Tibial artery (tissue), 4 donors: Measurements from ENCODE around the gene VENTX.

Source experiments
- DNase-seq, 2 donors: peaks; one replicate each; pipeline ENCODE4 v3.0.0-alpha.2; 2019
- H3K27ac ChIP-seq, 2 donors: fragments of 200-600 bp; sonication (generic) in 1 of 2; 1 replicate in 1 of 2; 2 replicates in 1 of 2; pipeline ENCODE4 v1.5.1; 2018 to 2019; ENCODE audit warnings: mild to moderate bottlenecking in 1 of 2
- H3K27me3 ChIP-seq, 2 donors: fragments of 200-600 bp; sonication (generic) in 1 of 2; one replicate each; pipeline versions ENCODE4 v1.5.1 to v1.6.0; 2016 to 2019
- H3K36me3 ChIP-seq, 3 donors: fragments of 200-600 bp; sonication (generic) in 2 of 3; one replicate each; pipeline ENCODE4 v1.5.1; 2016 to 2019; ENCODE audit warnings: mild to moderate bottlenecking in 2 of 3
- H3K4me1 ChIP-seq, 4 donors: fragments of 200-600 bp; sonication (generic) in 2 of 4; 1 replicate in 3 of 4; 2 replicates in 1 of 4; pipeline ENCODE4 v1.5.1; 2016 to 2019
- H3K4me3 ChIP-seq, 2 donors: fragments of 200-600 bp; sonication (generic) in 1 of 2; 1 replicate in 1 of 2; 2 replicates in 1 of 2; pipeline ENCODE4 v1.5.1; 2018 to 2019; ENCODE audit warnings: mild to moderate bottlenecking in 2 of 2
- H3K9me3 ChIP-seq, 3 donors: fragments of 200-600 bp; sonication (generic) in 1 of 3; one replicate each; pipeline ENCODE4 v1.5.1; 2016 to 2019
- CTCF ChIP-seq, 2 experiments: fragments of 200-600 bp in 1 of 2; fragments of 450-650 bp in 1 of 2; IDR thresholded peaks; one replicate each; pipeline ENCODE4 v1.5.1; 2017 to 2019; ENCODE audit warnings: antibody characterized with exemption in 2 of 2, mild to moderate bottlenecking in 1 of 2, moderate library complexity in 1 of 2
- intact Hi-C: fragments of 100-400 bp; cut with DNase I; formaldehyde crosslinking; loops from one replicate; pipeline ENCODE4 v1.15.0; 2023; ENCODE audit warnings: low total_unique reads

Gene VENTX

GRCh38 chr10:133199992-133200611, 37.6 kb upstream of the VENTX start:
- no peak overlapping the region for H3K27ac ChIP-seq
- H3K9me3 ChIP-seq, result peaks cover 0 to 8% (median 0%) of the 10 kb centered on the region in 3 donors
- no peak for DNase-seq
- H3K27me3 ChIP-seq, result peaks cover 0 to 41% of the 10 kb centered on the region in 2 donors
- H3K4me3 ChIP-seq, result no peak overlapping the region
- H3K4me1 ChIP-seq, result no peaks in the 10 kb centered on the region
- TF ChIP-seq CTCF (IDR thresholded peaks at IDR 0.05), result no peak
- H3K36me3 ChIP-seq, result no peaks in the 10 kb centered on the region
- intact Hi-C loops, result no loop called here

DNA sequence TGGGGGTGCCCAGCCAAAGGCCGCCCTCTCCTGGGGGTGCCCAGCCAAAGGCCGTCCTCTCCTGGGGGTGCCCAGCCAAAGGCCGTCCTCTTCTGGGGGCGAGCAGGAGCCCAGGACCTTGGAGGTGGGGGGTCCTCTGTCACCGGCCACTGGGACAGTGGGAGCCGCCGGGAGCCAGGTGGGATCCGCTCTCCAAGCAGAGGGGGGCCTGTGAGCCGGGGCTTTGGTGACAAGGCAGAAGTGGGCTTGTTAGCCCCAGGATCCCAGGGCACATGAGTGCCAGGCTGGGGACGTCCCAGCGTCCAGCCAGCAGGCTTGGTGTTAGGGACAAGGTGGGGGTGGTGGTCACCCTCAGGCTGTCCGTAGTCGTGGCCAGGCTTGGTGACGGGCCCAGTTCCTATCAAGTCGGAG, 37.0 kb upstream of the VENTX start:
- Histone ChIP-seq H3K27ac (no peak overlapping the region), H3K27me3 (peaks cover 0 to 46% of the 10 kb centered on the region in 2 donors), H3K4me3 (no peak overlapping the region), H3K4me1 (no peaks in the 10 kb centered on the region), H3K9me3 (peaks cover 0 to 2% (median 0%) of the 10 kb centered on the region in 3 donors), H3K36me3 (no peaks in the 10 kb centered on the region)
- no peak for DNase-seq
- intact Hi-C loops, result no loop called here
- TF ChIP-seq CTCF (IDR thresholded peaks at IDR 0.05), result no peak

- Histone ChIP-seq H3K36me3 (no peaks in the 10 kb centered on the region), H3K4me3 (no peak overlapping the region), H3K27ac (no peak overlapping the region), H3K27me3 (peaks cover 0 to 49% of the 10 kb centered on the region in 2 donors), H3K9me3 (no peaks in the 10 kb centered on the region), H3K4me1 (no peaks in the 10 kb centered on the region)
- intact Hi-C loops, result no loop called here
- no peak for TF ChIP-seq CTCF (IDR thresholded peaks at IDR 0.05)
- no peak for DNase-seq
Measured at GRCh38 chr10:133201151-133201947, 36.3 kb upstream of the VENTX start.

DNA sequence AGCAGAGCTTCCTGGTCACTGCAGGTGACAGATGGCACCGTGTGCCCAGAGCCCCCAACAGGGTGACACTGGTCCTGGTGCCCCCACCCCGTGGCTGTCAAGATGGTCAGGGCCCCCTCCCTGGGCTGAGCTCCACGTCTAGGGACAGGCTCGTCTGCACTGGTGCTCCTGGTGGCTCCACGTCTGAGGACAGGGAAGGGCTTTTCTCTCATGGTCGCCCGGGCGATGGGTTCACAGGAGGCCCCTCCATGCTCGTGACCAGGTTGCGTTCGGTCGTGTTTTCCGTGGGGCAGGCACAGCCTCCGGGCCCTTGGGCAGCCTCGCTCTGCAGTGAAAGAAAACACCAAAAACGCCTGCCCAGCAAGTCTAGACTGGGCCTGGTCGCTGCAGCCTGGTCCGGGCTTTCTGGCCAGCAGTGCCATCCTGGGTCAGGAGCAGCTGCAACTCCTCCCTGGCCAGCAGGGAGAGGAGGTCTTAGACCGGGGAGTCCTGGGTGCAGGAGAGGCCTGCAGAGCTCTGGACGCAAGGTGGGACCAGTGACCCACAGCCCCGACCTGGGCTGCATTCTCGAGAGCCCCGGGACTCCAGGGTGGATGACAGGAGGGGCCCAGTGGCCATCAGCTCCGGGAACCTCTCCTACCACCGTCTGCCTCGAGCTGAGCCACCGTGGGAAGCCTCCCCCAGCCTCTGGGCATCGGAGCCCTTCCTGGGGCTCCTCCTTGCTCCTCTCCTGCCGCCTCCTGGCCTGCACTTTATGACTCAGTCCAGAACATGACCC, 35.5 kb upstream of the VENTX start:
- Histone ChIP-seq H3K9me3 (no peaks in the 10 kb centered on the region), H3K27me3 (peaks cover 0 to 51% of the 10 kb centered on the region in 2 donors), H3K36me3 (no peaks in the 10 kb centered on the region), H3K27ac (no peak overlapping the region), H3K4me3 (no peak overlapping the region), H3K4me1 (no peaks in the 10 kb centered on the region)
- TF ChIP-seq CTCF (IDR thresholded peaks at IDR 0.05), result no peak
- intact Hi-C loops, result no loop called here
- no peak for DNase-seq

DNA sequence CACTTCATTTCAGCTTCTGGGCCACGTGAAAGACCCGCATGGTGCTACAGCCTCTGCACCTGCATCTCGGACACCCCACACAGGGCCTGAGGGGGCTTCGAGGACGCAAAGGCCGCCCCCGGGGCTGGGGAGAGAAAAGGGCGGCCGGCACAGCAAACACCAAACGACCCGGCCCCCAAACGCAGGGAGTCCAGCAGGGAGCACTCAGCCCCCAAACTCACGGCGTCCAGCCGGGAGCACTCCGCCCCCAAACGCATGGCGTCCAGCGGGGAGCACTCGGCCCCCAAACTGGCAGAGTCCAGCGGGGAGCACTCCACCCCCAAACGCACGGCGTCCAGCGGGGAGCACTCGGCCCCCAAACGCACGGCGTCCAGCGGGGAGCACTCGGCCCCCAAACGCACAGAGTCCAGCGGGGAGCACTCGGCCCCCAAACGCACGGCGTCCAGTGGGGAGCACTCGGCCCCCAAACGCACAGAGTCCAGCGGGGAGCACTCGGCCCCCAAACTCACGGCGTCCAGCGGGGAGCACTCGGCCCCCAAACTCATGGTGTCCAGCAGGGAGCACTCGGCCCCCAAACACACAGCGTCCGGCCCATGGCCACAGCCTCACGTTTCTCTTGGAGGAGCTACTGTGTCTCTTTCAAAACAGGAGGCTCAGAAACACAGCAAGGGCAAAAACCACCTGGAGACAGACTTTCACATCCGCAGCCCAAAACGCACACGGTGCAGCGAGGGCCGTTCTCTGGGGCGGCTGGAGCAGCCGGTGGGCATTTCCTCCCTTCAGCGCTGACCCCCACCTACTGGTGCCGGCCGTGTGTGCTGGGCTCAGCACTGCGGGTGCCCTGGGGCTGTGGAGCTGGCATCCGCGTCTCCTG, 34.6 kb upstream of the VENTX start:
- no peak for TF ChIP-seq CTCF (IDR thresholded peaks at IDR 0.05)
- Histone ChIP-seq H3K36me3 (no peaks in the 10 kb centered on the region), H3K27ac (no peak overlapping the region), H3K4me3 (no peak overlapping the region), H3K9me3 (no peaks in the 10 kb centered on the region), H3K27me3 (peaks cover 0 to 46% of the 10 kb centered on the region in 2 donors), H3K4me1 (no peaks in the 10 kb centered on the region)
- DNase-seq, result no peak
- intact Hi-C loops, result no loop called here
